Skeletal muscle tissue (tissue), 4 donors: ENCODE data around the gene CAVIN3. TPM values are rescaled to one million over a fixed set of nuclear protein-coding genes. Genes with fewer than 3 reads are reported as not detected.
A peak's percentile ranks its signal among the peaks of the same experiment; 100 is the strongest.

Experiments
- H3K27ac ChIP-seq: one replicate; pipeline ENCODE4 v1.7.0; 2013; ENCODE audit warnings: mild to moderate bottlenecking, low read depth, low read length, inconsistent platforms
- H3K27me3 ChIP-seq, 3 donors: one replicate each; pipeline ENCODE4 v1.7.0; 2013; ENCODE audit warnings: low read length in 3 of 3; ENCODE audit not compliant: control insufficient read depth in 3 of 3, insufficient read depth in 3 of 3
- H3K36me3 ChIP-seq, 3 donors: one replicate each; pipeline ENCODE4 v1.7.0; 2013; ENCODE audit warnings: low read length in 3 of 3; ENCODE audit not compliant: control insufficient read depth in 3 of 3, insufficient read depth in 3 of 3
- H3K4me1 ChIP-seq, 3 donors: one replicate each; pipeline ENCODE4 v1.7.0; 2013; ENCODE audit warnings: low read length in 3 of 3, mild to moderate bottlenecking in 3 of 3; ENCODE audit not compliant: control insufficient read depth in 3 of 3, insufficient read depth in 3 of 3
- H3K4me3 ChIP-seq, 3 donors: one replicate each; pipeline ENCODE4 v1.7.0; 2013; ENCODE audit warnings: low read length in 3 of 3
- H3K9ac ChIP-seq, 3 donors: one replicate each; pipeline ENCODE4 v1.7.0; 2013; ENCODE audit warnings: low read length in 3 of 3, mild to moderate bottlenecking in 3 of 3, moderate library complexity in 2 of 3, low read depth in 1 of 3
- H3K9me3 ChIP-seq, 3 donors: one replicate each; pipeline ENCODE4 v1.7.0; 2013; ENCODE audit warnings: low read length in 3 of 3; ENCODE audit not compliant: control insufficient read depth in 3 of 3
- total RNA-seq: library from RNA; depleted of rRNA; stranded (reverse); fragments of >200 nt; gene quantifications from one replicate; pipeline ENCODE4 v1.2.3, GENCODE V29; 2014
- donor health status: Osteomylitis.

The CAVIN3 gene
- total RNA-seq, 1 donor from 2014 or later, result 28.2 TPM

DNA sequence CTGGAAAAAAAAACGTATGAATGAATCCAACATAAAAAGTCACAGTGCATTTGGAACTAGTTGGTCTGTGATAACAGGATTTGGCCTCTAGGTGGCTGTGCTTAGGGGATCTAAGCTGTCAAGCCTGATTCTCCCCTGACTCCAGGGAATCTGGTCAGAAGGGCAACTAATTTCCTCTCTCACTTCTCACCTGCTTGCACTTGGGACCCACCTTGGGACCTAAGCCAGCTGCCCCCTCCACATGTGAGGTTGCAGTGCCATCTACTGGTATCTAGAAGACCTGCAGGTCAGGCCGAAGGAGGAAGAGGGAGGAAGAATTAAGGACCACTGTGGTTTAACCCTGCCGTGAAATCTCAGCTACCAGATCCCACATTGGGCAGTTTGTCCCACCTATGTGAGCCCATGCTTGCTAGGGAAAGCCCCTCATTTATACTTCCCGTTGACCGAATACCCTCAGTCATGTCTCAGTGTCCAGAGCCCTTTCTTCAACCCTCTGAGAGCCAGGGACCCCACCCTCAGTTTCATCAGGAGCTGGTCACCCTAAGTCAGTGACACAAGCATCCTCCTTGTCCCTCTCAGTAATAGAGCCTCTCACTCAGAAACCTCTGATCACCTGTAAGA is 33.2 kb upstream of the CAVIN3 start:
- Histone ChIP-seq H3K27ac (no peak overlapping the region), H3K27me3 (no peaks in the 10 kb centered on the region), H3K9ac (peak overlapping the region in 1 of 3 donors; percentile 26), H3K9me3 (no peaks in the 10 kb centered on the region), H3K36me3 (no peaks in the 10 kb centered on the region), H3K4me1 (peaks cover 0 to 17% (median 4%) of the 10 kb centered on the region in 3 donors), H3K4me3 (no peak overlapping the region)

DNA sequence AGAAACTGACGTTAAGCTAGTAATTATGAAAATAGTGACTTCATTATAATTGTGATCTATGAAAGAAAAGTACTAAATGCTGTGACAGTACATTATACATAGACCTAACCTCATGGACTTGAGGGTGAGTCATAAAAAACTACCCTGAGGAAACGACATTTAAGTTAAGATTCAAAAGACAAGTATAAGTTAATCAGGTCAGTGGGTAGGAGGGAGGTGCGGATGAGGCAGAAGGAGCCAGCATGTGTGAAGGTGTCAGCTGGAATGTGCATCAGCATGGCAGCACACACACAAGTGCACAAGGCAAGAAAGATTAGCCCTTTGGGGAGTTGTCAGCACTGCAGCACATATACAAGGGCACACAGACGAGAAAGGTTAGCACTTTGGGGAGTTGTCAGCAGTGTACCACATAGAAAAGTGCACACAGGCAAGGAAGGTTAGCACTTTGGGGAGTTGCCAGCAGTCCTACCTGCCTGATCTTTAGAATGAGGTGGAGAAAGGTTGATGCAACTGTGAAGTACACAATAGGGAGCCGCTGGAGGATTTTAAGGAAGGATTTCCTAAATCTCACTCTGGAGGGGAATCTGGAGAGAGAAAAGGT is 31.6 kb upstream of the CAVIN3 start:
- no peaks in the 10 kb centered on the region for H3K9me3 ChIP-seq
- H3K27me3 ChIP-seq, result no peaks in the 10 kb centered on the region
- peaks cover 0 to 13% (median 4%) of the 10 kb centered on the region in 3 donors for H3K4me1 ChIP-seq
- no peak overlapping the region for H3K27ac ChIP-seq
- H3K36me3 ChIP-seq, result no peaks in the 10 kb centered on the region
- H3K4me3 ChIP-seq, result no peak overlapping the region
- H3K9ac ChIP-seq, result no peak overlapping the region

DNA sequence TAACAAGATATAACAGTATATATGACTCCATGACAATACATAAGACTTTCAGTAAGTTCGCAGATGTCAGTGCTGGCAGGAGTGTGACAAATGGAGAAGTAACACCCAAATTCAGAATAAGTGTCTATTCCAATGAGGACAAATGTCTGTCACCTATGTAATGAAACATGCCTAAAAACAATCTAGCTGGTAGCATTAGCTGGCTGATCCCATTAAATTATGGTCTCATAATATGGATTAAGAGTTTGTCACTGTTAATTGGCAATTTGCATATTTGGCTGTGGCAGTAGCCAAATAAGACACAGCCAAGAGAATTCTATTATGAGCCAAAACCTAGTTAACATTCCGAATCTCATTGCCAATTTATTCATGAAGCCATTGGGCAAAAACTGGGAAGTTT is 30.2 kb upstream of the CAVIN3 start:
- no peaks in the 10 kb centered on the region for H3K36me3 ChIP-seq
- H3K4me1 ChIP-seq, result peaks cover 0 to 13% (median 4%) of the 10 kb centered on the region in 3 donors
- no peak overlapping the region for H3K9ac ChIP-seq
- no peak overlapping the region for H3K27ac ChIP-seq
- H3K9me3 ChIP-seq, result no peaks in the 10 kb centered on the region
- no peaks in the 10 kb centered on the region for H3K27me3 ChIP-seq
- H3K4me3 ChIP-seq, result no peak overlapping the region

DNA sequence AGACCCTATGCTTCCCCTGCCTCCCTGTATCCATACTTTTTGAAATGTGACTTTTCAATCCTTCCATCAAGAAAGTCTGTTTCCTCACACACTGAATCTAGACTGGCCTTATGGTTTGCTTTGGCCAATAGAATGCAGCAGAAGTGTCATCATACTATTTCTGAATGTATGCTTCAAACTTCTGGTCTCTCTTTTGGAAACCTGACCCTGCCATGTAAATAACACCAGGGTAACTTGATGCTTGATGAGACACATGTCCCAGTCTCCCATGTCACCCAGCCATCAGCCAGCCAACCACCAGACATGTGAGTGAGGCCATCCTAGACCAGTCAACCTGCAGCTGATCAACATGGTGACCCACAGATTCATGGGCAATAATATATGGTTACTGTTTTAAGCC is 29.7 kb upstream of the CAVIN3 start:
- no peak overlapping the region for H3K9ac ChIP-seq
- no peak overlapping the region for H3K4me3 ChIP-seq
- H3K27me3 ChIP-seq, result no peaks in the 10 kb centered on the region
- H3K36me3 ChIP-seq, result no peaks in the 10 kb centered on the region
- no peaks in the 10 kb centered on the region for H3K9me3 ChIP-seq
- peaks cover 0 to 13% (median 4%) of the 10 kb centered on the region in 3 donors for H3K4me1 ChIP-seq
- no peak overlapping the region for H3K27ac ChIP-seq

DNA sequence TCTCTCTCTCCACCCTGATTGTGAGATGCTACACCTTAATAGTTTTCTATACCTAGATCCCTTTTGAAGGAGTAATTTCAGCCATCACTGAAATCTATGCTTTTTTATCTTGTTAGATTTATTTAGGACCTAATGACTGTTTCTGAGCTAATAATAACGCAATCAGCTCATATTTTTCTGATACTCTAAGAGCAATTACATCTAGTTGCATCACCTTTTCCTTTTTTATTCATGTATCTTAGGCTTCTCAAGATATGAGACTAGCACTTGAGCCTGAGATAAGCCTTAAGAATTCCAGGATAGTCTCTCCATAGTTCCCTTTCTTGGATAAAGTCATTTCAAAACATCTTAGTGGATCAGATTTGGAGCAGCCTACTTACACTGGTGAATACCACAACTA is 25.1 kb upstream of the CAVIN3 start:
- H3K4me1 ChIP-seq, result peaks cover 0 to 4% (median 0%) of the 10 kb centered on the region in 3 donors
- H3K36me3 ChIP-seq, result no peaks in the 10 kb centered on the region
- no peak overlapping the region for H3K4me3 ChIP-seq
- H3K9ac ChIP-seq, result no peak overlapping the region
- H3K27ac ChIP-seq, result no peak overlapping the region
- H3K9me3 ChIP-seq, result no peaks in the 10 kb centered on the region
- no peaks in the 10 kb centered on the region for H3K27me3 ChIP-seq

DNA sequence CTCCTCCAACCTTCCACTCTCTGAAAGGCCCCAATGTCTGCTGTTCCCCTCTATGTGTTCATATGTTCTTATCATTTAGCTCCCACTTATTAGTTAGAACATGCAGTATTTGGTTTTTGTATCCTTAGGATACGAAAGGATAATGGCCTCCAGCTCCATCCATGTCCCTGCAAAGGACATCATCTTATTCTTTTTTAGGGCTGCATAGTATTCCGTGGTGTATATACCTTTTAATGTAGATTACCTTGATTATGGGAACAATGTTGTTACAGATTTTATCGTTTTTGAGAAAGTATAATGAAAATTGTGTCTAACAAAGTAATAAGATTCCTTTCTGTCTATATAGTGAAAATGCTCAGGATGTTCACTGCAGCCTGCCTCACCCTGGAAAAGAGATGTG is 16.0 kb upstream of the CAVIN3 start:
- Histone ChIP-seq H3K4me1 (peaks cover 5 to 9% (median 8%) of the 10 kb centered on the region in 3 donors), H3K27me3 (no peaks in the 10 kb centered on the region), H3K27ac (no peak overlapping the region), H3K4me3 (no peak overlapping the region), H3K9ac (no peak overlapping the region), H3K36me3 (no peaks in the 10 kb centered on the region), H3K9me3 (no peaks in the 10 kb centered on the region)

DNA sequence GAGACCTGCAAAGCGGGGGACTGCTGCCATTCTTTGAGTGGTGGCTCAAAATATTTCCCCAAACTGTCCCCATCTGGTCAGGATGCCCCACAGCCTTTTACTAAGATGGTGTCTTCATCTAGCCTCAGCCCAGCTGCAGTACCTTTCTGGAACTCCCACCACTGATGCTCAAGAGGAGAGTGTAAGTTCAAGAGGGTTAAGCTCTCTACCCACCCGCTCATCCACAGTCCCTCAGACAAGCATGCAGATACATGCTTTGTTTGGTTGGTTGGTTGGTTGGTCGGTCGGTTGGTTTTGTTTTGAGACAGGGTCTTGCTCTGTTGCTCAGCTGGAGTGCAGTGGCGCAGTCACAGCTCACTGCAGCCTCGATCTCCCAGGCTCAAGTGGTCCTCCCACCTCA is 14.5 kb upstream of the CAVIN3 start:
- H3K36me3 ChIP-seq, result no peaks in the 10 kb centered on the region

DNA sequence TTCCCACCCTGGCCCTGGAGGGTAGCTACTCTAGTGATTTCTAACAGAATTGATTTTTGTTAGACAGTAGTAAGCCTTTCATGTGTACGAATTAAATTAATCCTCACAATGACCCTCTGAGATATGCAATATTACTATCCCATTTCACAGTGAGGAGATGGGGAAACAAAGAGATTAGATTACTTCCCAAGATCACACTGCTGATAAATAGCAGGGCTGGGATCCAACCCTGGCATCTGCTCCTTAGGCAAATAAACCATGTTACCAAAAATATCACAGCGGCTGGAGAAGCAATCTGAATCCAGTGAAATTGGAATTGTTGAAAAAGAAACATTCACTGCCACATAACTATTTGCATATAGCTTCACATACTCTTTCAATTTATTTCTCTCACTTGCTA is 12.8 kb upstream of the CAVIN3 start:
- Histone ChIP-seq H3K4me1 (peaks cover 5 to 9% (median 8%) of the 10 kb centered on the region in 3 donors), H3K4me3 (no peak overlapping the region), H3K9ac (no peak overlapping the region), H3K36me3 (no peaks in the 10 kb centered on the region), H3K9me3 (no peaks in the 10 kb centered on the region), H3K27me3 (no peaks in the 10 kb centered on the region), H3K27ac (no peak overlapping the region)

More for the DNA sequence above, 14.5 kb upstream of the CAVIN3 start:
- Histone ChIP-seq H3K4me3 (no peak overlapping the region), H3K9me3 (no peaks in the 10 kb centered on the region), H3K4me1 (peaks cover 5 to 9% (median 8%) of the 10 kb centered on the region in 3 donors), H3K27me3 (no peaks in the 10 kb centered on the region), H3K9ac (no peak overlapping the region), H3K27ac (no peak overlapping the region)

DNA sequence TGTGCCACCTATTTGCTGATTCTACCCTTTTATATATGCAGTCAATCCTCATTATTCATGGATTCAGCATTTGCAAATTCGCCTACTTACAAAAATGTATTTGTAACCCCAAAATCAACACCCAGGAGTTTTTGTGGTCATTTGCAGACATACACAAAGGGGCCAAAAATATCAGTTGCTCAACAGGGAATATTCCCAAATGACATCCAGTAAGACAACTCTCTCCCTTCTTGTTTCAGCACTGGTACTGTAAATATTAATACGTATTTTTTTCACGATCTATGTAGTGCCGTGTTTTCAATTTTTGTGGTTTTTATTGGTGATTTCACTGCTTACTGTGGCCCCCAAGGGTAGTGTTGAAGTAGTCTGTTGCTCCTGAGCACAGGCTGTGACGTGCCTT is 11.8 kb upstream of the CAVIN3 start:
- Histone ChIP-seq H3K4me3 (no peak overlapping the region), H3K4me1 (peaks cover 5 to 9% (median 8%) of the 10 kb centered on the region in 3 donors), H3K9ac (no peak overlapping the region), H3K27ac (no peak overlapping the region), H3K27me3 (no peaks in the 10 kb centered on the region), H3K36me3 (no peaks in the 10 kb centered on the region), H3K9me3 (no peaks in the 10 kb centered on the region)

DNA sequence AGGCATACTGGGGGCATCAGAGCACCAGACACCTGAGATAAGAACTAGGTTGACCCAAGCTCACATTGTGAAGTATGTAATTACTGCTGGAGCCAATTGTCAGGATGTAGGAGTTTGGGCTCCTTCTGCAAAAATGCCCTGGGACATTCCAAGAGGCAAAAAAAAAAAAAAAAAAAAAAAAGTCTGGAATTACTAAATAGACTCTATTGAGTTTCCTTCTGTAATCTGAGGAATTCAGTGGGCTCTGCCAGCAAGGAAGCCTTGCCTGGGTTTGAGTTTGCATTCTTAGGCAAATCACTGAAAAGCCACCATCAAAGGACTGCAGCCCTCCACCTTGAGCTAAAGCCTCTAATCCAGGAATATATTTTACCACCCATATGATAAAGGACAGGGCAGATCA is 8.0 kb upstream of the CAVIN3 start:
- Histone ChIP-seq H3K4me3 (no peak overlapping the region), H3K4me1 (peaks cover 2 to 5% (median 5%) of the 10 kb centered on the region in 3 donors), H3K27me3 (no peaks in the 10 kb centered on the region), H3K36me3 (peaks cover 0 to 7% (median 0%) of the 10 kb centered on the region in 3 donors), H3K9ac (no peak overlapping the region), H3K9me3 (no peaks in the 10 kb centered on the region), H3K27ac (no peak overlapping the region)
